HepG2 (cell line): ENCODE results near the gene DEDD2. TPM values are rescaled to one million over a fixed set of nuclear protein-coding genes. Genes with fewer than 3 reads are reported as not detected.

ENCODE experiments used
- ARID4A ChIP-seq: sonication (generic); formaldehyde crosslinking; IDR thresholded peaks from 2 replicates; pipeline ENCODE4 v1.5.0; 2020; ENCODE audit warnings: mild to moderate bottlenecking, missing genetic modification reagents, borderline replicate concordance
- BORCS8-MEF2B ChIP-seq: sonication (generic); formaldehyde crosslinking; IDR thresholded peaks from 2 replicates; pipeline ENCODE4 v1.8.0; 2022; ENCODE audit warnings: mild to moderate bottlenecking, missing genetic modification reagents
- CEBPZ ChIP-seq: IDR thresholded peaks from 2 replicates; pipeline ENCODE4 v1.6.1; 2012; ENCODE audit warnings: low read length, improper control_type of control experiment
- CERS6 ChIP-seq: sonication (generic); formaldehyde crosslinking; IDR thresholded peaks from 2 replicates; pipeline ENCODE4 v1.5.0; 2020; ENCODE audit warnings: missing genetic modification reagents
- EP300 ChIP-seq, 3 experiments: sonication (generic) in 1 of 3; formaldehyde crosslinking in 1 of 3; IDR thresholded peaks; 2 replicates each; pipeline versions ENCODE4 v1.5.1 to v1.6.1; 2011 to 2020; ENCODE audit warnings: low read depth in 2 of 3, low read length in 2 of 3, borderline replicate concordance in 1 of 3, improper control_type of control experiment in 1 of 3, mild to moderate bottlenecking in 1 of 3, missing genetic modification reagents in 1 of 3, moderate library complexity in 1 of 3
- IRF2 ChIP-seq: IDR thresholded peaks from 2 replicates; pipeline ENCODE4 v1.6.1; 2018; ENCODE audit warnings: missing genetic modification reagents, missing compliant biosample characterization
- MXI1 ChIP-seq: IDR thresholded peaks from 3 replicates; pipeline ENCODE4 v1.6.1; 2012; ENCODE audit warnings: low read depth, low read length, inconsistent platforms, borderline replicate concordance
- TEF ChIP-seq: sonication (generic); formaldehyde crosslinking; IDR thresholded peaks from 2 replicates; pipeline ENCODE4 v1.5.0; 2020; ENCODE audit warnings: missing genetic modification reagents
- TRAFD1 ChIP-seq: sonication (generic); formaldehyde crosslinking; IDR thresholded peaks from 2 replicates; pipeline ENCODE4 v1.5.1; 2020; ENCODE audit warnings: missing genetic modification reagents, mild to moderate bottlenecking, borderline replicate concordance
- U2AF1 ChIP-seq: fragments of 200-400 bp; formaldehyde crosslinking; optimal IDR thresholded peaks from 2 replicates; pipeline ENCODE3; 2017; ENCODE audit warnings: mild to moderate bottlenecking, low read depth, low read length
- ZBTB26 ChIP-seq: IDR thresholded peaks from 2 replicates; pipeline ENCODE4 v1.6.1; 2016; ENCODE audit warnings: missing compliant biosample characterization, missing genetic modification reagents, borderline replicate concordance
- ZMYM3 ChIP-seq: sonication (generic); formaldehyde crosslinking; IDR thresholded peaks from 2 replicates; pipeline ENCODE4 v1.5.1; 2020; ENCODE audit warnings: mild to moderate bottlenecking, missing genetic modification reagents
- ZNF331 ChIP-seq: sonication (generic); formaldehyde crosslinking; IDR thresholded peaks from 2 replicates; pipeline ENCODE4 v1.4.0; 2020; ENCODE audit warnings: missing genetic modification reagents
- polyA plus RNA-seq, 8 experiments: library from polyadenylated mRNA; depleted of rRNA in 3 of 8; stranded (reverse) in 7 of 8; unstranded in 1 of 8; fragments of >200 nt; fragmentation: Illumina TruSeq in 4 of 8; extraction: Trizol in 4 of 8; gene quantifications; 2 replicates each; pipeline versions ENCODE4 v1.2.1 to v1.2.3, GENCODE V29; 2011 to 2016; ENCODE audit warnings: low read depth in 4 of 8, missing spikeins in 1 of 8, mixed read lengths in 1 of 8; ENCODE audit not compliant: insufficient read depth in 1 of 8
- total RNA-seq, 5 experiments: library from RNA; depleted of rRNA; stranded (reverse); fragments of >200 nt; fragmentation: Illumina TruSeq; extraction: Trizol; gene quantifications; 2 replicates each; pipeline ENCODE4 v1.2.3, GENCODE V29; 2016; ENCODE audit warnings: low read depth in 1 of 5

DEDD2 gene
- total and polyA plus RNA-seq, 2 of the 13 experiments (the other 11 are each of a cell fraction or from before 2014, with no cell fraction given): 19.2 to 24.7 TPM

GRCh38 chr19:42254089-42254849 lies 36.8 kb upstream of the DEDD2 start (continued):
- TF ChIP-seq ARID4A (CRISPR knock-in tag) (peak; percentile 71), CEBPZ (no peak), ZMYM3 (CRISPR knock-in tag) (no peak), TRAFD1 (CRISPR knock-in tag) (no peak), CERS6 (CRISPR knock-in tag) (no peak), ZBTB26 (no peak), U2AF1 (peak; percentile 52), TEF (CRISPR knock-in tag) (no peak), EP300 (IDR thresholded peaks at IDR 0.05; ENCODE audit: low read depth in 2 of 2, low read length in 2 of 2) (peak in 1 of 2 experiments; percentile 15; a peak in 1 of 4 replicates), EP300 (CRISPR knock-in tag; IDR thresholded peaks at IDR 0.05; ENCODE audit: borderline replicate concordance) (no peak), ZNF331 (CRISPR knock-in tag) (peak; percentile 9; the same call in 1 of the 2 replicates), BORCS8-MEF2B (CRISPR knock-in tag) (0 out of 2 replicates have a peak, but pooled peaks have one; percentile 7), IRF2 (CRISPR knock-in tag) (0 out of 2 replicates have a peak, but pooled peaks have one; percentile 1), MXI1 (no peak; the same call in 2 of the 3 replicates)
